Endothelial cell of umbilical vein (primary cell): ENCODE data around the gene C17orf78. TPM values are rescaled to one million over a fixed set of nuclear protein-coding genes. Genes with fewer than 3 reads are reported as not detected.

Source experiments
- BruUV-seq: library from RNA; stranded (reverse); fragments of 400-500 nt; replicated peaks from 2 replicates; lab custom pipeline; 2021; lab: Mats Ljungman, UMichigan
- CTCF ChIA-PET: fragments of 300-600, 350-600 bp; sonication (Branson Sonifier 250); formaldehyde crosslinking; loops from one replicate; lab custom pipeline; 2021; ENCODE audit warnings: antibody characterized with exemption, inconsistent platforms; lab: Charles Lee
- POLR2A ChIA-PET: fragments of 300-600, 350-600 bp; sonication (Branson Sonifier 250); formaldehyde crosslinking; loops from one replicate; lab custom pipeline; 2021; ENCODE audit warnings: antibody characterized with exemption, inconsistent platforms; lab: Charles Lee
- DNase-seq: peaks from one replicate; pipeline ENCODE4 v3.0.0-alpha.2; 2011; ENCODE audit warnings: low read depth, low spot score
- FAIRE-seq: peaks from 2 replicates; lab custom pipeline; 2011; peaks lifted over from hg19 to GRCh38; lab: Jason Lieb, UNC
- H2AFZ ChIP-seq: 2 replicates; pipeline ENCODE4 v1.6.0; 2012; ENCODE audit warnings: low read depth, low read length, control low read depth, inconsistent platforms
- H3K27ac ChIP-seq: 2 replicates; pipeline ENCODE4 v1.5.1; 2011; ENCODE audit warnings: low read depth, mild to moderate bottlenecking, control low read depth, low read length, moderate library complexity; ENCODE audit not compliant: insufficient read depth
- H3K27me3 ChIP-seq, 2 experiments: 2 replicates each; pipeline versions ENCODE4 v1.6.0 to v1.6.1; 2011; ENCODE audit warnings: low read length in 2 of 2, mixed read lengths in 1 of 2; ENCODE audit not compliant: control insufficient read depth in 2 of 2, insufficient read depth in 2 of 2
- H3K36me3 ChIP-seq, 2 experiments: 2 replicates in 1 of 2; 3 replicates in 1 of 2; pipeline ENCODE4 v1.5.1; 2011; ENCODE audit warnings: low read length in 2 of 2, mild to moderate bottlenecking in 1 of 2, moderate library complexity in 1 of 2; ENCODE audit not compliant: control insufficient read depth in 2 of 2, insufficient read depth in 2 of 2; ENCODE audit errors: extremely low read depth in 1 of 2
- H3K4me1 ChIP-seq: 3 replicates; pipeline ENCODE4 v1.5.1; 2011; ENCODE audit warnings: mild to moderate bottlenecking, low read length; ENCODE audit not compliant: control insufficient read depth, insufficient read depth; ENCODE audit errors: extremely low read depth
- H3K4me2 ChIP-seq: 2 replicates; pipeline ENCODE4 v1.6.1; 2011; ENCODE audit warnings: low read length, control low read depth, mixed read lengths; ENCODE audit not compliant: insufficient read depth
- H3K4me3 ChIP-seq, 3 experiments: fragments of 200-600 bp in 1 of 3; sonication (generic), shearing (Covaris generic) in 1 of 3; replicated peaks in 1 of 3; 2 replicates each; pipeline ENCODE4 v1.5.1; 2011 to 2016; ENCODE audit warnings: control low read depth in 3 of 3, low read length in 3 of 3, mild to moderate bottlenecking in 2 of 3, inconsistent platforms in 1 of 3, low read depth in 1 of 3, moderate library complexity in 1 of 3; ENCODE audit not compliant: insufficient read depth in 1 of 3
- H3K79me2 ChIP-seq: 2 replicates; pipeline ENCODE4 v1.6.0; 2012; ENCODE audit warnings: low read length, inconsistent platforms; ENCODE audit not compliant: control insufficient read depth, insufficient read depth
- H3K9ac ChIP-seq: replicated peaks from 2 replicates; pipeline ENCODE3; 2011; ENCODE audit warnings: low read length, control low read depth; ENCODE audit not compliant: insufficient read depth; ENCODE audit errors: extremely low read depth
- H3K9me1 ChIP-seq: replicated peaks from 3 replicates; pipeline ENCODE4 v1.6.0; 2011; ENCODE audit warnings: mild to moderate bottlenecking, low read length; ENCODE audit not compliant: control insufficient read depth, insufficient read depth; ENCODE audit errors: extremely low read depth
- H3K9me3 ChIP-seq: replicated peaks from 2 replicates; pipeline ENCODE4 v1.5.1; 2012; ENCODE audit warnings: low read length, inconsistent platforms; ENCODE audit not compliant: control insufficient read depth, insufficient read depth
- H4K20me1 ChIP-seq: replicated peaks from 2 replicates; pipeline ENCODE3; 2011; ENCODE audit warnings: mild to moderate bottlenecking, low read length; ENCODE audit not compliant: control insufficient read depth, insufficient read depth; ENCODE audit errors: extremely low read depth
- CTCF ChIP-seq, 2 donors: IDR thresholded peaks; 1 replicate in 1 of 2; 2 replicates in 1 of 2; pipeline ENCODE4 v1.5.1; 2011; ENCODE audit warnings: low read length in 2 of 2, mild to moderate bottlenecking in 2 of 2, moderate library complexity in 2 of 2, control low read depth in 1 of 2, inconsistent platforms in 1 of 2, low read depth in 1 of 2; ENCODE audit not compliant: insufficient read depth in 1 of 2; ENCODE audit errors: extremely low read depth in 1 of 2
- EZH2 ChIP-seq: IDR thresholded peaks from 2 replicates; pipeline ENCODE4 v1.6.1; 2012; ENCODE audit warnings: borderline replicate concordance, low read depth, mild to moderate bottlenecking, moderate library complexity, low read length, inconsistent platforms; ENCODE audit not compliant: severe bottlenecking
- FOS ChIP-seq: IDR thresholded peaks from 2 replicates; pipeline ENCODE4 v1.6.1; 2011; ENCODE audit warnings: mild to moderate bottlenecking, low read length, moderate library complexity, borderline replicate concordance; ENCODE audit not compliant: insufficient read depth
- GATA2 ChIP-seq: IDR thresholded peaks from 2 replicates; pipeline ENCODE4 v1.7.0; 2011; ENCODE audit warnings: low read depth, mild to moderate bottlenecking, moderate library complexity, mixed read lengths, low read length; ENCODE audit not compliant: insufficient read length, insufficient read depth
- JUN ChIP-seq: IDR thresholded peaks from 2 replicates; pipeline ENCODE4 v1.6.1; 2011; ENCODE audit warnings: borderline replicate concordance, low read depth; ENCODE audit not compliant: insufficient read length, insufficient read depth
- MAX ChIP-seq: IDR thresholded peaks from 2 replicates; pipeline ENCODE4 v1.6.1; 2011; ENCODE audit not compliant: insufficient read depth, insufficient read length
- MYC ChIP-seq: IDR thresholded peaks from one replicate; pipeline ENCODE4 v1.6.1; 2011; ENCODE audit warnings: mild to moderate bottlenecking, low read depth, low read length
- POLR2A ChIP-seq: IDR thresholded peaks from 2 replicates; pipeline ENCODE4 v1.6.1; 2012; ENCODE audit warnings: low read depth, mild to moderate bottlenecking, control low read depth, low read length
- POLR2AphosphoS5 ChIP-seq: IDR thresholded peaks from 2 replicates; pipeline ENCODE4 v1.6.1; 2012; ENCODE audit warnings: low read depth, mild to moderate bottlenecking, control low read depth, low read length, moderate library complexity; ENCODE audit not compliant: insufficient read depth
- dilution Hi-C: fragments of 300-500 bp; cut with MboI; formaldehyde crosslinking; loops from one replicate; pipeline ENCODE4 v1.15.0; 2019; ENCODE audit warnings: low sequenced_read_pairs; ENCODE audit not compliant: extremely low pct_ligation_motif_present
- intact Hi-C: fragments of 100-400 bp; cut with micrococcal nuclease; formaldehyde crosslinking; loops from one replicate; pipeline ENCODE4 v1.10.0; 2022
- polyA plus RNA-seq, 4 experiments: library from polyadenylated mRNA; depleted of rRNA in 3 of 4; stranded (reverse) in 3 of 4; unstranded in 1 of 4; fragments of >200 nt; gene quantifications; 2 replicates each; pipeline versions ENCODE4 v1.2.1 to v1.2.3, GENCODE V29; 2011 to 2012; ENCODE audit warnings: missing spikeins in 1 of 4
- total RNA-seq: library from RNA; stranded (reverse); gene quantifications from 2 replicates; pipeline ENCODE4 v1.2.3, GENCODE V29; 2021

Gene C17orf78
- total and polyA plus RNA-seq, 2 donors (not counting 3 experiments of a cell fraction or from before 2014, with no cell fraction given), result not detected

- Histone ChIP-seq H3K4me3 (no peak overlapping the region), H3K79me2 (peaks cover 75% of the 10 kb centered on the region), H4K20me1 (peaks cover 4% of the 10 kb centered on the region), H3K9ac (no peak overlapping the region), H3K27me3 (no peaks in the 10 kb centered on the region), H2AFZ (no peak overlapping the region), H3K9me1 (no peaks in the 10 kb centered on the region), H3K27ac (no peak overlapping the region), H3K4me1 (no peaks in the 10 kb centered on the region), H3K4me2 (no peak overlapping the region), H3K36me3 (peaks cover 0 to 3% of the 10 kb centered on the region in 2 experiments), H3K9me3 (no peaks in the 10 kb centered on the region)
- dilution Hi-C loops (no loop called here), intact Hi-C loops (no loop called here)
- DNase-seq (no peak), FAIRE-seq (no peak)
- CTCF ChIA-PET, result interaction anchor here (0.9 to 2.8 kb wide), 2 partner anchors 14 to 33 kb away, joined by 3 to 12 read pairs; no protein-coding TSS in a partner anchor
- POLR2A ChIA-PET, result no interaction called here
- BruUV-seq, result no TSS peak
- TF ChIP-seq FOS, result no peak
- TF ChIP-seq JUN, result no peak
- TF ChIP-seq POLR2A, result no peak
- no peak for TF ChIP-seq CTCF (IDR thresholded peaks at IDR 0.05; ENCODE audit: extremely low read depth in 1 of 2, insufficient read depth in 1 of 2, low read depth in 1 of 2, low read length in 2 of 2)
- TF ChIP-seq POLR2AphosphoS5, result no peak
- no peak for TF ChIP-seq GATA2
- no peak for TF ChIP-seq MAX
- no peak for TF ChIP-seq MYC
- no peak for TF ChIP-seq EZH2
Measured at GRCh38 chr17:37340804-37341203, 35.0 kb upstream of the C17orf78 start.
